B cell (primary cell): Measurements from ENCODE around the gene MAD1L1. TPM values are rescaled to one million over a fixed set of nuclear protein-coding genes. Genes with fewer than 3 reads are reported as not detected.

Experiments used
- ATAC-seq: fragments of 200-7000 bp; cut with Tn5 transposase; one replicate; pipeline ENCODE4 v1.10.0; 2021; ENCODE audit warnings: low read depth, mild to moderate bottlenecking, moderate number of reproducible peaks, moderate library complexity
- CTCF ChIA-PET: fragments of 350-600 bp; sonication (Branson Sonifier 250); formaldehyde crosslinking; loops from one replicate; lab custom pipeline; 2021; ENCODE audit warnings: antibody characterized with exemption, inconsistent platforms; lab: Charles Lee
- POLR2A ChIA-PET: fragments of 350-600 bp; sonication (Branson Sonifier 250); formaldehyde crosslinking; loops from one replicate; lab custom pipeline; 2021; ENCODE audit warnings: antibody characterized with exemption; lab: Charles Lee
- DNase-seq: peaks from one replicate; pipeline ENCODE4 v3.0.0; 2013
- H2AFZ ChIP-seq: 2 replicates; pipeline ENCODE4 v1.6.1; 2012; ENCODE audit warnings: mild to moderate bottlenecking, low read depth, low read length; ENCODE audit not compliant: insufficient read depth, poor library complexity, severe bottlenecking
- H3K27ac ChIP-seq, 2 donors: 1 replicate in 1 of 2; 2 replicates in 1 of 2; pipeline ENCODE4 v1.5.1; 2012 to 2013; ENCODE audit warnings: low read length in 2 of 2, mild to moderate bottlenecking in 2 of 2, moderate library complexity in 1 of 2
- H3K27me3 ChIP-seq, 4 experiments: fragments of 200-600 bp in 1 of 4; sonication (generic) in 1 of 4; replicated peaks in 1 of 4; 1 replicate in 2 of 4; 2 replicates in 2 of 4; pipeline versions ENCODE4 v1.6.1 to v1.7.0; 2013 to 2016; ENCODE audit warnings: low read length in 3 of 4, mild to moderate bottlenecking in 2 of 4, mixed read lengths in 1 of 4, moderate library complexity in 1 of 4; ENCODE audit not compliant: insufficient read depth in 4 of 4, control insufficient read depth in 3 of 4; ENCODE audit errors: control extremely low read depth in 1 of 4
- H3K36me3 ChIP-seq, 2 experiments: replicated peaks in 1 of 2; 1 replicate in 1 of 2; 2 replicates in 1 of 2; pipeline versions ENCODE4 v1.6.1 to v1.7.1; 2013; ENCODE audit warnings: low read length in 1 of 2; ENCODE audit not compliant: insufficient read depth in 2 of 2, control insufficient read depth in 1 of 2; ENCODE audit errors: control extremely low read depth in 1 of 2, extremely low read depth in 1 of 2
- H3K4me1 ChIP-seq, 2 donors: fragments of 200-600 bp in 1 of 2; sonication (generic) in 1 of 2; 1 replicate in 1 of 2; 2 replicates in 1 of 2; pipeline versions ENCODE4 v1.5.1 to v1.6.1; 2013 to 2017; ENCODE audit warnings: low read length in 2 of 2; ENCODE audit not compliant: control insufficient read depth in 2 of 2, insufficient read depth in 2 of 2
- H3K4me2 ChIP-seq: replicated peaks from 2 replicates; pipeline ENCODE3; 2012; ENCODE audit warnings: mild to moderate bottlenecking, low read depth, low read length; ENCODE audit not compliant: poor library complexity, severe bottlenecking
- H3K4me3 ChIP-seq, 5 experiments: fragments of 200-600 bp in 1 of 5; sonication (generic) in 1 of 5; 1 replicate in 3 of 5; 2 replicates in 2 of 5; pipeline versions ENCODE4 v1.5.1 to v1.7.0; 2011 to 2016; ENCODE audit warnings: low read length in 4 of 5, mild to moderate bottlenecking in 4 of 5, low read depth in 2 of 5, control low read depth in 1 of 5, moderate library complexity in 1 of 5; ENCODE audit not compliant: insufficient read depth in 1 of 5; ENCODE audit errors: control extremely low read depth in 1 of 5, extremely low read depth in 1 of 5
- H3K79me2 ChIP-seq: fragments of 200-600 bp; sonication (generic); one replicate; pipeline ENCODE4 v1.6.0; 2016; ENCODE audit warnings: low read length; ENCODE audit not compliant: control insufficient read depth, insufficient read depth
- H3K9ac ChIP-seq: fragments of 200-600 bp; sonication (generic); 2 replicates; pipeline ENCODE4 v1.6.1; 2017; ENCODE audit warnings: mild to moderate bottlenecking, low read length, moderate library complexity
- H3K9me3 ChIP-seq, 3 donors: one replicate each; pipeline versions ENCODE4 v1.6.1 to v1.7.1; 2013; ENCODE audit warnings: low read length in 2 of 3; ENCODE audit not compliant: control insufficient read depth in 2 of 3, insufficient read depth in 1 of 3; ENCODE audit errors: control extremely low read depth in 1 of 3
- H4K20me1 ChIP-seq: 2 replicates; pipeline ENCODE4 v1.6.0; 2012; ENCODE audit warnings: mild to moderate bottlenecking, low read length; ENCODE audit not compliant: insufficient read depth, control insufficient read depth, poor library complexity, severe bottlenecking
- H3K27ac Mint-ChIP-seq: one replicate; pipeline ENCODE4 v1.8.0; 2021; ENCODE audit warnings: mixed read lengths
- H3K27me3 Mint-ChIP-seq: one replicate; pipeline ENCODE4 v1.8.0; 2021; ENCODE audit warnings: mixed read lengths
- H3K4me1 Mint-ChIP-seq: one replicate; pipeline ENCODE4 v1.8.0; 2021; ENCODE audit warnings: mixed read lengths
- H3K4me3 Mint-ChIP-seq: one replicate; pipeline ENCODE4 v1.8.0; 2021; ENCODE audit warnings: mixed read lengths
- H3K9me3 Mint-ChIP-seq: one replicate; pipeline ENCODE4 v1.8.0; 2022; ENCODE audit warnings: mixed read lengths; ENCODE audit not compliant: insufficient read depth
- CTCF ChIP-seq: fragments of 200-600 bp; IDR thresholded peaks from one replicate; pipeline ENCODE4 v1.8.0; 2022; ENCODE audit warnings: antibody characterized with exemption, mild to moderate bottlenecking
- EZH2 ChIP-seq: IDR thresholded peaks from 2 replicates; pipeline ENCODE4 v1.6.1; 2012; ENCODE audit warnings: borderline replicate concordance, low read depth, mild to moderate bottlenecking, moderate library complexity, low read length; ENCODE audit not compliant: insufficient read depth, poor library complexity, severe bottlenecking
- WGBS: methylation state at CpG from one replicate; pipeline ENCODE4 v1.1.5; 2013; ENCODE audit warnings: missing lambda C conversion rate; ENCODE audit not compliant: insufficient coverage; 5-methylcytosine and 5-hydroxymethylcytosine counted together
- intact Hi-C: fragments of 100-400 bp; cut with micrococcal nuclease; formaldehyde crosslinking; loops from one replicate; pipeline ENCODE4 v1.10.0; 2022
- polyA plus RNA-seq: library from polyadenylated mRNA; depleted of rRNA; stranded (reverse); fragments of >200 nt; gene quantifications from 2 replicates; pipeline ENCODE4 v1.2.3, GENCODE V29; 2012
- total RNA-seq, 2 donors: library from RNA; stranded (reverse); fragments of 120-200 nt in 1 of 2; gene quantifications; 1 replicate in 1 of 2; 2 replicates in 1 of 2; pipeline versions ENCODE4 v1.2.3 to v1.2.4, GENCODE V29; 2013 to 2022

MAD1L1 gene
- total and polyA plus RNA-seq, 2 donors (not counting 1 experiment from before 2014, with no cell fraction given): 86.7 to 110 TPM

GRCh38 chr7:1993031-1993695 is 239.6 kb downstream of the MAD1L1 start:
- Mint-ChIP-seq H3K27ac (no peak overlapping the region), H3K9me3 (no peaks in the 10 kb centered on the region), H3K27me3 (no peaks in the 10 kb centered on the region), H3K4me1 (peaks cover 4% of the 10 kb centered on the region), H3K4me3 (no peak overlapping the region)
- Histone ChIP-seq H3K27me3 (no peaks in the 10 kb centered on the region), H4K20me1 (peaks cover 4% of the 10 kb centered on the region), H3K79me2 (peaks cover 8% of the 10 kb centered on the region), H3K36me3 (no peaks in the 10 kb centered on the region), H2AFZ (no peak overlapping the region), H3K9me3 (no peaks in the 10 kb centered on the region), H3K27ac (no peak overlapping the region), H3K4me3 (no peak overlapping the region), H3K4me2 (no peak overlapping the region), H3K4me1 (no peaks in the 10 kb centered on the region), H3K9ac (no peak overlapping the region)
- POLR2A ChIA-PET: no interaction called here
- WGBS: 85% methylated on average over 11 of the region's 13 CpGs
- ATAC-seq (no peak), DNase-seq (no peak)
- CTCF ChIA-PET: no interaction called here
- no peak for TF ChIP-seq EZH2
- TF ChIP-seq CTCF: no peak
- intact Hi-C loops: no loop called here

GRCh38 chr7:1992554-1992953 is 240.2 kb downstream of the MAD1L1 start:
- Histone ChIP-seq H3K27ac (no peak overlapping the region), H3K4me2 (no peak overlapping the region), H3K4me1 (no peaks in the 10 kb centered on the region), H3K36me3 (no peaks in the 10 kb centered on the region), H3K9me3 (no peaks in the 10 kb centered on the region), H3K79me2 (peaks cover 8% of the 10 kb centered on the region), H3K27me3 (no peaks in the 10 kb centered on the region), H3K9ac (no peak overlapping the region), H2AFZ (no peak overlapping the region), H4K20me1 (peaks cover 8% of the 10 kb centered on the region), H3K4me3 (no peak overlapping the region)
- 98% methylated on average over 6 of the region's 6 CpGs for WGBS
- ATAC-seq (no peak), DNase-seq (no peak)
- TF ChIP-seq CTCF: no peak
- no peak for TF ChIP-seq EZH2
- POLR2A ChIA-PET: no interaction called here
- no peaks in the 10 kb centered on the region for H3K9me3 Mint-ChIP-seq
- H3K4me1 Mint-ChIP-seq: peaks cover 4% of the 10 kb centered on the region
- no peaks in the 10 kb centered on the region for H3K27me3 Mint-ChIP-seq
- intact Hi-C loops: no loop called here
- H3K27ac Mint-ChIP-seq: no peak overlapping the region
- CTCF ChIA-PET: no interaction called here
- H3K4me3 Mint-ChIP-seq: no peak overlapping the region
